SHP77 (cell line): ENCODE results near the gene FABP7.

ENCODE experiments used
- DNase-seq, 2 experiments: peaks; one replicate each; lab custom pipeline; 2025; lab: John Stamatoyannopoulos, UW

Gene FABP7

GRCh38 chr6:122798099-122798641 lies 18.7 kb downstream of the FABP7 start:
- DNase-seq: no peak

DNA sequence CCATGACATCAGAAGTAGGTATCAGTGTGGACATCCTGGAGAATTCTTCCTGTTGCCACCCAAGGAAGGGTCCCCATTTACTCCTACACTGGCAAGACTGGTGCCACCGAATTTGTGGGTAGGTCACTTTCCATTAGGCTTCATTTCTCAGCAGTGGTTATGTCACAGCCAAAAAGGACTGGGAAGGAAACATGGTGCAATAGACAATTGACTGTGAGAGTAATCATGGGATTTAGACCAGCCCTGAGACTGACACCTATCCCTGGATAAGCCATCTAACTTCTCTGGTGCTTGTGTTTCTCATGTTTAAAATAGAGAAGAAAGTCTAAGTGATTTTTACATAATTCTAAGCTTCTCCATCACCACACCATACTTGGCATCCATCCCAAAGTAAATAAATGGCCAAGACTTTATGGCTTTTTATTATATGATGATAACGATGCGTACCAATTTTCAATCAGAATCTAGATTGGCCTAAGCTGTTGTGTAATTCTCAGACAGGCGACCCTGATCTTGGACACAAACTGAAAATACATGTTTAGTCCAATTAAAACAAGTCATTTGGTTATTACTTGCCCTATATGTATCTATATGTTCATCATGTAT lies 19.7 kb downstream of the FABP7 start:
- DNase-seq: no peak

DNA sequence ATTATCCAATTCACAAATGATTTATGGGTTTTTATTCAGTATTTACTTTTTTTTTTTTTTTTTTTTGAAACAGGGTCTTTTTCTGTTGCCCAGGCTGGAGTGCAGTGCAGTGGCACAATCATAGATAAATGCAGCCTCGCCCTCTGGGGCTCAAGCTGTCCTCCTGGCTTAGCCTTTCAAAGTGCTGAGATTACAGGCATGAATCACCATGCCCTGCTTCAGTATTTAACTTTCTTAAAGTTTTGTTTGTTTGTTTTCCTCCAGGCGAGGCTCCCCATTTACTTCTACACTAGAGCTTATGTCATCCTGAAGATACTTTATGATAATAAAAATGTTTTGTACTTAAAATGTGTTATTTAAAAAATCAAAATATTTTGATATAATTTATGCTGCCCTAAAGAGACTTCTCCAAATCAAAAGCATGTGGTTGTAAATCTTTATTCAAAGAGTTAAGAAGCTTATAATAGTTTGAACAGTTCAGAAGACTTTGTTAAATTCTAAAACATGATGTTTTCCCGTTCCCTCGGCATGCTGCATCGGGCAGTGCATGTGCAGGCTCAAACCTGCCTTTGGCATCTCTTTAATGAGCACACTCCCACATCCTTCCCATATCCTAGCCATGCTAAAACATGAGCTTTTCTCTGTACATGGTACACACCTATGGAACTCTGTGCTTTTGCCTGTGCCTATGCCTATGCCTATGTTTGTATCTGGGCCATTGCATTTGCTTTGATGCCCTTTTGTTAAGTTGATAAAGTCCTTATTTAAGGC lies 20.6 kb downstream of the FABP7 start:
- no peak for DNase-seq

DNA sequence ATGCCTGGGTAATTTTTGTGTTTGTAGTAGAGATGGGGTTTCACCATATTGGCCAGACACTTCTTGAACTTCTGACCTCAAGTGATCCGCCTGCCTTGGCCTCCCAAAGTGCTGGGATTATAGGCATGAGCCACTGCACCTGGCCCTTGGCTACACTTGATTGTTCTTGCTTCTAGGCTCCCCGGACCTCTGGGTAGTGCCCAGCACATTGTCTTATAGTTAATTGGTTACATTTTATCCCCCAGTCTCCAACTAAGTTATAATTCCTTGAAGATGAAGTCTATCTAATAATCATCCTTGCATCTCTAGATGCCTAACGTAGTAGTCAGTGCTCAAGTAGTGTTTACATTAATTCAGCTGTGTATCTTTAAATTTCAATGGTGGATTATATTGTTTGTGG lies 21.4 kb downstream of the FABP7 start:
- no peak for DNase-seq

DNA sequence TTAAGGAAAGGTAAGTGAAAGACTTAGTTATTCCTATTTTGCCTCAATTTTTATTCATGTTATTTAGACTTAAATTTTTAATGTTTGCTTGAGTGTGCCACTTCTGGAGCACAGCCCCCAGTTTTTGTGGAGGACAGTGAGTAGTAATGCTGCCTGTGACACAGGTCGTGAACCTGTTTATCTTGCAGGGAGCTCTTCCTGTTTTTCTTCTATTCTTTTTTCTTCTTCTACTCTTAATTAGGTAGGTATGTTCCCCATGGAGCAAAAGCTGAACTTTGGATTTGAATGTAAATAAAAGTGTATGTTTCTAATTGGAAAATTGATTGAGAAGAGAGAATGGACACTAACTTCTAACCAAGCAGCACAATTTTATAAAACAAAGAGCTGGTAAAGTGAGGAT lies 21.9 kb downstream of the FABP7 start:
- no peak for DNase-seq

- DNase-seq: no peak
Measured at GRCh38 chr6:122803171-122803661, 23.7 kb downstream of the FABP7 start.

GRCh38 chr6:122804962-122805485 lies 25.5 kb downstream of the FABP7 start:
- no peak for DNase-seq

GRCh38 chr6:122806291-122806690 lies 26.8 kb downstream of the FABP7 start:
- DNase-seq: no peak

- DNase-seq: no peak
Measured at GRCh38 chr6:122808121-122808885, 28.8 kb downstream of the FABP7 start.

- no peak for DNase-seq
Measured at GRCh38 chr6:122809001-122809400, 29.5 kb downstream of the FABP7 start.

- DNase-seq: no peak
Measured at GRCh38 chr6:122809691-122810090, 30.2 kb downstream of the FABP7 start.

DNA sequence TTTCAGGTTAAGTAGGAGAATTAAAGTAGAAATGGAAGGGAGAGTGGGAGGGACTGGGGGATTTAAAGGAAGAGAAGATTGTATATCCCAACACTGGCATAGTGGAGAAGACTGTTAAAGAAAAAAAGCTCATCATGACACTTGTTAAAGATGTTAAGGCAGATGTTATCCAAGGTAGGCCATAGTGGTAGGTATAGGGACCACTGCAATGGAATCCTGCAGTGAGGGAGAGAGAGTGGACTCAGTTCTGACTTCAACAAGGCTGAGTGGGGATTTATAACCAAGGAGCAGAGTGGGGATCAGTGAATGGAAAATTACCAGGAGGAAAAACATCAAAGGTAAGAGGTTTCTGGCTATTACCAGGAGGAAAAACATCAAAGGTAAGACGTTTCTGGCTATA lies 30.7 kb downstream of the FABP7 start:
- no peak for DNase-seq

DNA sequence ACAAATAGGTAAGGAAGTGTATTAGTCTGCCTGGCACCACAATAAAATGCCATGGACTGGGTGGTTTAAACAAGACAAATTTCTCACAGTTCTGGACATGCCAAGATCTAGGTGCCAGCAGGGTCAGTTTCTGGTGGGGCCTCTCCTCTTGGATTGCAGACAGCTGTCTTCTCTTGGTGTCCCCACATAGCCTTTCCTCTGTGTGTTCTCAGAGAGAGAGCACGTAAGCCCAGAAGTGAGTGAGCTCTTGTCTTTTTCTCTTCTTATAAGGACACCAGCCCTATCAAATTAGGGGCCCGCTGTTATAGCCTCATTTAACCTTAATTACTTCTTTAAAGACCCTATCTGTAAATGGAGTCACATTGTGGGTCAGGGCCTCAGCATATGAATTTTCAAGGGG lies 37.8 kb downstream of the FABP7 start:
- DNase-seq: peak in 1 of 2 experiments; percentile 50

DNA sequence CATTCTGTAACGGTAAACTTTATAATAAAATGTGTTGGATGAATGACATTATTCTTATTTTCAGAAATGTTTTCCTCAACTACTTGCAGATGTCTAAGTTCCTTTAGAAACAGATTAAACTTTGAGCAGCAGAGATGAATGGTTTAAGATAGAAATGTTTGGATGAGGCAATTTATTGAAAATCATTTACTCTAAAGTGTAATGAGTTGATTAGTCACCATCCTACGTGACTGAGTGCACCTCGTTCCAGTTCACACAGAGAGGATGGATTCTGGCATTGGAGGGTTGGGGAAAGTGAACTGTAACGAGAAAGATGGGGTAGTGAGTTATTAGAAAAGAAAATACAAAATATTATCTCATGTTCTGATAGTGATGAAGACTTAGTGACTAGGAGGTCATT lies 38.2 kb downstream of the FABP7 start:
- peak; percentile 4 to 7 for DNase-seq

- DNase-seq: no peak
Measured at GRCh38 chr6:122818866-122819265, 39.4 kb downstream of the FABP7 start.

DNA sequence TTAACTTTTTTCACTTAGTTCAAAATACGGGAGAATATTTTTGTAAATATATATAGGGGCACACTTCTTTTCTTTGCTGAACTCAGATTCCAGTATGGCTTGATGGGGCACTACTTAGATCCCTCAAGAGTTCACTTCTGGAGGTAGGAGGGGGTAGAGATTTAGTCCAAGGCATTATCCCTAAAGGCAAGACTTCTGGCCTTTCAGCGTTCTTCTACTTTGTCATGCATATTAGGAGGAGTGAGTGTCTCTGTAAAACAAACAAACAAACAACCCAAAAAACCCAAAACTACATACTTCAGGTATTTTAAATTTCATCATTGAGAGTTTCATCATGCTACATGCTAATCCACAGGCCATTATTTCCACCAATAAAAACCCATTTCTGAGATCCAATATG lies 41.6 kb downstream of the FABP7 start:
- no peak for DNase-seq

DNA sequence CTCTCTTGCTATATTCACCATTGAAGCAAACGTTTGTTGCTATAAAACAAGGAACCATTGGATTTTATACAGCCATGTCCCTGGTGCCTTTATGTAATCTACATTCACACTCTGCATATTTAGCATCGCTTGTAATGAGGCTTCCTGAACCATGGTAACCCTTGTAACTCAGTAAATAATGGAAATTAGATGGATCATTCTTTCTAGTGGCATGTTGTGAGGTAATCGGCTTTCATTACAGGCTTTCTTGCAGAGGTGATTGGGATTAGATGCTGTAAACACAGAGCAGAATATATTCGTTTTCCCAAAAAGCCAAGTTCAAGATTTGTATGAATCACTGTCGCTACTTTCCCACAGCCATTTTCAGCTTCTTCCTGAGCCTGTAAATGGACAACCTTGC lies 45.6 kb downstream of the FABP7 start:
- DNase-seq: no peak

GRCh38 chr6:122829456-122829855 lies 49.9 kb downstream of the FABP7 start:
- no peak for DNase-seq

DNA sequence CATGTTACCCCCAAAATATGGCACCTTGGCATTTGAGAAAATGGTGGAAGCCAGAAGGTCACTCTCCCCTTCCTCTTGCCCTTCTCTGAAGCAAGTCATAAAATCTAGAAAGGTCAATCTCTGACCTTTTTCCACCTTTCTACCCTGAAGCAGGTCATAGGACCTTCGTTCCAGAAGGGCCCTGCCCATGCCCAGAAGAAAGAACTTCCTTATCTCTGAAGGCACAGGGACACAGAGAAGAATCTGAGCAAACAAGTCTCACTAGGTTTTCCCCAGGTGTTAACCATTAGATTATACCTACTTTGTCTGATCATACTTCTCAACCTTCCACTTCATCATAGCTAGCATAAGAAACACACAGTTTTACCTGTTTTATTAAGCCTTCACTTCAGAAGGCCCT lies 52.0 kb downstream of the FABP7 start:
- DNase-seq: no peak

DNA sequence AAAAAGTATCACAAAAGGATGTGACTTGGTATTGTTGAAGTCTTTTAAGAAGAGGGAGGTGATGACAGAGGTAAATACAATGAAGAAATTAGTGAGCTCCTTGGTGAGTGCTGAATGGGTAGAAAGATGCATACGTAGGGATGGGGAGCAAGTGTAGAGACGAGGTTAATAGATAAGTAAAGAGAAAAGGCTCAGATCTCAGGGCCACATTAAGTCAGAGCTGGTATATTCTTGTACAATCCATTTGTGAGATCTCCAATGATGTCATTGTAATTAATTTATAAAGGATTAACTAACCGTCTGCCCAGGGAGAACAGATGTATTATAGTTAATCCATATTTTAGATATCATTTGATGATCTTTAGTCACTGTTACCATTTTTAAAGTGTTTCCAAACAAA lies 52.9 kb downstream of the FABP7 start:
- DNase-seq: no peak

- no peak for DNase-seq
Measured at GRCh38 chr6:122833021-122833491, 53.5 kb downstream of the FABP7 start.
